H1 (cell line): Measurements from ENCODE around the gene NAA11.

ENCODE experiments used
- ATF2 ChIP-seq: IDR thresholded peaks from 2 replicates; pipeline ENCODE4 v1.6.1; 2012; ENCODE audit warnings: low read length, inconsistent platforms
- BCL11A ChIP-seq, 2 experiments: IDR thresholded peaks; one replicate each; pipeline ENCODE4 v1.6.1; 2011; ENCODE audit warnings: low read depth in 2 of 2, low read length in 2 of 2, mild to moderate bottlenecking in 2 of 2
- CREB1 ChIP-seq: IDR thresholded peaks from 2 replicates; pipeline ENCODE4 v1.6.1; 2012; ENCODE audit warnings: inconsistent platforms
- EP300 ChIP-seq, 2 experiments: IDR thresholded peaks; 1 replicate in 1 of 2; 2 replicates in 1 of 2; pipeline ENCODE4 v1.6.1; 2011 to 2012; ENCODE audit warnings: low read depth in 2 of 2, low read length in 2 of 2, mild to moderate bottlenecking in 2 of 2, borderline replicate concordance in 1 of 2, inconsistent platforms in 1 of 2, moderate library complexity in 1 of 2
- EZH2 ChIP-seq: fragments of 200-600 bp; sonication (generic); IDR thresholded peaks from 2 replicates; pipeline ENCODE4 v1.7.1; 2012; ENCODE audit warnings: low read depth, mild to moderate bottlenecking, moderate library complexity, low read length, inconsistent platforms; ENCODE audit not compliant: severe bottlenecking
- JUN ChIP-seq: IDR thresholded peaks from 2 replicates; pipeline ENCODE4 v1.6.1; 2011; ENCODE audit warnings: low read depth, mild to moderate bottlenecking, improper control_type of control experiment, low read length
- RXRA ChIP-seq: IDR thresholded peaks from 2 replicates; pipeline ENCODE4 v1.6.1; 2011; ENCODE audit warnings: low read depth, mild to moderate bottlenecking, low read length, moderate library complexity; ENCODE audit not compliant: insufficient read depth
- SP1 ChIP-seq: IDR thresholded peaks from 2 replicates; pipeline ENCODE4 v1.6.1; 2011; ENCODE audit warnings: low read depth, low read length
- YY1 ChIP-seq: IDR thresholded peaks from 2 replicates; pipeline ENCODE4 v1.6.1; 2011; ENCODE audit warnings: low read depth, mild to moderate bottlenecking, low read length
- ZNF274 ChIP-seq: IDR thresholded peaks from 2 replicates; pipeline ENCODE4 v1.7.0; 2012; ENCODE audit warnings: low read length, borderline replicate concordance; ENCODE audit errors: extremely low read depth

DNA sequence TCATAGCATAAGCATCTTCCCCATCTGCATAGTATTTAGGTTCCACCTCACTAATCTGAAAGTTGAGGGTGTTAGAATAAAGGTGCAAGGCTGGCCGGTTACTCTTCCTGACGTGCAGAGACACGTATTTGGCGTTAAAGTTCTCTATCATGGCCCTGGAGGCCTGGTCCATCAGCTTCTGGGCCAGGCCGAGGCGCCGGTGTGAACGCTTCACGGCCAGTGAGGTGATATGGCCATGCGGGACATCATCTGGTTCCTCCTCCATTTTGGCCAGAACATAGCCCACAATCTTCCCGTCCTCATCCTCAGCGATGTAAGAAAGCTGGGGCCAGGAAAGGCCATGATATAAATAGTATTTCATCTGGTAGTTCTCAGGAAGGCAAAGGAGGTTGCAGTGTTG is 425 bp downstream of the NAA11 start:
- no peak for TF ChIP-seq RXRA
- TF ChIP-seq YY1: no peak
- no peak for TF ChIP-seq CREB1
- no peak for TF ChIP-seq ZNF274
- TF ChIP-seq EP300 (IDR thresholded peaks at IDR 0.05; ENCODE audit: borderline replicate concordance in 1 of 2, low read depth in 2 of 2, low read length in 2 of 2): no peak
- TF ChIP-seq BCL11A (IDR thresholded peaks at IDR 0.05; ENCODE audit: low read depth in 2 of 2, low read length in 2 of 2): no peak
- TF ChIP-seq SP1: no peak
- no peak for TF ChIP-seq ATF2
- TF ChIP-seq EZH2: no peak
- no peak for TF ChIP-seq JUN
